Measurements from ENCODE around the gene RNPS1. TPM values are rescaled to one million over a fixed set of nuclear protein-coding genes. Genes with fewer than 3 reads are reported as not detected.

RNPS1 gene
- total RNA-seq, 4 donors from 2014 or later = 71.5 to 155 (median 122) TPM

DNA sequence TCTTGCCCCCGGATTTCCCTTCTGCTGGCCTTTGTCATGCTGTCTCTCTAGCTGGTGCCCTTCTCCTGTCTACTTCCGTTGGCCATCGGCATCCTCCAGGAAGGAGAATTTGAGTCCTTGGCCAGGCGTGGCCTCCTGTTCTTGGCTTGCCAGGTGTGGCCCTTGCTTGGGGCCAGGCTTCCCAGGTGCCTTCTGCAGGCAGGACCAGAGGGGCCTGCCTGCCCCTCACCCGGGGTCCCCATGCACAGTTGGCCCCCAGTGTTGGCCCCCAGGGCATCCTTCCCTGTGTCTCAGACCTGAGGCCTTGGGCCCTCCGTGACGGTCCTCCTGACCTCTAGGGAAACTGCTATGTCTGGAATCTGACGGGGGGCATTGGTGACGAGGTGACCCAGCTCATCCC, 60.1 kb downstream of the RNPS1 start:
- peaks cover 0 to 26% (median 6%) of the 10 kb centered on the region in 4 donors for H3K4me1 ChIP-seq
- H3K4me3 ChIP-seq = no peak overlapping the region
- no peak for DNase-seq
- H3K27ac ChIP-seq = no peak overlapping the region
- TF ChIP-seq, protein P1, sequence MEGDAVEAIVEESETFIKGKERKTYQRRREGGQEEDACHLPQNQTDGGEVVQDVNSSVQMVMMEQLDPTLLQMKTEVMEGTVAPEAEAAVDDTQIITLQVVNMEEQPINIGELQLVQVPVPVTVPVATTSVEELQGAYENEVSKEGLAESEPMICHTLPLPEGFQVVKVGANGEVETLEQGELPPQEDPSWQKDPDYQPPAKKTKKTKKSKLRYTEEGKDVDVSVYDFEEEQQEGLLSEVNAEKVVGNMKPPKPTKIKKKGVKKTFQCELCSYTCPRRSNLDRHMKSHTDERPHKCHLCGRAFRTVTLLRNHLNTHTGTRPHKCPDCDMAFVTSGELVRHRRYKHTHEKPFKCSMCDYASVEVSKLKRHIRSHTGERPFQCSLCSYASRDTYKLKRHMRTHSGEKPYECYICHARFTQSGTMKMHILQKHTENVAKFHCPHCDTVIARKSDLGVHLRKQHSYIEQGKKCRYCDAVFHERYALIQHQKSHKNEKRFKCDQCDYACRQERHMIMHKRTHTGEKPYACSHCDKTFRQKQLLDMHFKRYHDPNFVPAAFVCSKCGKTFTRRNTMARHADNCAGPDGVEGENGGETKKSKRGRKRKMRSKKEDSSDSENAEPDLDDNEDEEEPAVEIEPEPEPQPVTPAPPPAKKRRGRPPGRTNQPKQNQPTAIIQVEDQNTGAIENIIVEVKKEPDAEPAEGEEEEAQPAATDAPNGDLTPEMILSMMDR (IDR thresholded peaks at IDR 0.05) = no peak
- TF ChIP-seq POLR2A (IDR thresholded peaks at IDR 0.05) = no peak
- no peaks in the 10 kb centered on the region for H3K27me3 ChIP-seq
- peaks cover 0 to 36% (median 0%) of the 10 kb centered on the region in 3 donors for H3K36me3 ChIP-seq
- H3K9me3 ChIP-seq = no peaks in the 10 kb centered on the region

DNA sequence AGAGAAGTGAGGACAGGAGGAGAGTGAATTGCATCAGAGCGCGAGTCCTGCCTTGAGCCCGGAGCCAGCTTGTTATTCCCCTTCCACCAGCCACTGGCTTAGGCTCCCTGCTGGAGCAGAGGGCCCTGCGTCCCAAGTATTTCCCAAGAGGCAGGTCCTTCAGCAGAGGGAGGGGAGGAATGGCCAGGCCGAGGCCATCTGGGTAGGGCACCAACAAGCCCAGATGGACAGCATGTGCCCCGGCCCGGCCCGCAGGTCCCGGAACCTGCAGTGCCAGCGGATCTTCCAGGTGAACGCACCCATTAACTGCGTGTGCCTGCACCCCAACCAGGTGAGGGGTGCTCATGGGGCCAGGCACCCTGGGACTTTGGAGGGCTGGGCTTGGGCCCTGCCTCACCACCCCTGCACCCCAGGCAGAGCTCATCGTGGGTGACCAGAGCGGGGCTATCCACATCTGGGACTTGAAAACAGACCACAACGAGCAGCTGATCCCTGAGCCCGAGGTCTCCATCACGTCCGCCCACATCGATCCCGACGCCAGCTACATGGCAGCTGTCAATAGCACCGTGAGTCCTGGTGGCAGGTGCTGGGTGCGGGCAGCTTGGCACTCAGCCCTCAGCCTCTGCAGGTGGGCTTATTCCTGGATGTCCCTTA, 61.0 kb downstream of the RNPS1 start:
- TF ChIP-seq, protein P1 (IDR thresholded peaks at IDR 0.05) = no peak
- TF ChIP-seq POLR2A (IDR thresholded peaks at IDR 0.05) = no peak

DNA sequence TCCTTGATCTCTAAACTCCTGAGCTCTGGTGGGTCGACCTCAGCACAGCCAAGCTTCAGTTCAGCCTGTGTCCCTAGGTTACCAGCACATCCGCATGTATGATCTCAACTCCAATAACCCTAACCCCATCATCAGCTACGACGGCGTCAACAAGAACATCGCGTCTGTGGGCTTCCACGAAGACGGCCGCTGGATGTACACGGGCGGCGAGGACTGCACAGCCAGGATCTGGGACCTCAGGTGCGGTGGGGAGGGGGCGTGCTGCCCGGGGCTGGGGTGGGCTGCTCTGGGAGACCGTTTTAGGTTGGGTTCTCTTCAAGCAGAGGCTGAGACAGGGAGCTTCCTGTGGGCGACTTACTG, 61.5 kb downstream of the RNPS1 start:
- TF ChIP-seq POLR2A (IDR thresholded peaks at IDR 0.05) = no peak
- TF ChIP-seq, protein P1 (IDR thresholded peaks at IDR 0.05) = no peak
- H3K27ac ChIP-seq = peak overlapping the region in 2 of 4 donors; percentile 98 to 99
- no peaks in the 10 kb centered on the region for H3K27me3 ChIP-seq

More for the DNA sequence above, 61.0 kb downstream of the RNPS1 start:
- H3K4me3 ChIP-seq = no peak overlapping the region
- peaks cover 0 to 18% (median 6%) of the 10 kb centered on the region in 4 donors for H3K4me1 ChIP-seq
- H3K27me3 ChIP-seq = no peaks in the 10 kb centered on the region
- H3K9me3 ChIP-seq = no peaks in the 10 kb centered on the region
- H3K36me3 ChIP-seq = peaks cover 0 to 36% (median 0%) of the 10 kb centered on the region in 3 donors
- H3K27ac ChIP-seq = no peak overlapping the region
- no peak for DNase-seq

DNA sequence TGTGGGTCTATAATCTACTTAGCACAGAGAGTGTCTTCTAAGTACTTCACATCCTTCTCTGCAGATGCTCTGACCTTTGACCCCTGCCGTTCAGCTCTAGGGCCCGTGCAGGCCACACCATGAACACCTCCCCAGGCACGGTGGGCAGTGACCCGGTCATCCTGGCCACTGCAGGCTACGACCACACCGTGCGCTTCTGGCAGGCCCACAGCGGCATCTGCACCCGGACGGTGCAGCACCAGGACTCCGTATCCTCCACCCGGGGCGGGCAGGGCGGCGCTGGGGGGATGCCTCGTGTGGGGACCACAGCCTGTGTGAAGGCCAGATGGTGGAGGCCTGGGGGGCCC, 62.0 kb downstream of the RNPS1 start:
- Histone ChIP-seq H3K4me3 (peak overlapping the region; percentile 59 to 98 (median 82)), H3K9me3 (no peaks in the 10 kb centered on the region), H3K4me1 (peaks cover 0 to 18% (median 6%) of the 10 kb centered on the region in 4 donors), H3K27me3 (no peaks in the 10 kb centered on the region), H3K27ac (peak overlapping the region; percentile 84 to 99 (median 96)), H3K36me3 (peaks cover 0 to 36% (median 0%) of the 10 kb centered on the region in 3 donors)
- no peak for TF ChIP-seq POLR2A (IDR thresholded peaks at IDR 0.05)
- TF ChIP-seq, protein P1 (IDR thresholded peaks at IDR 0.05) = no peak
- DNase-seq = no peak

More for the DNA sequence above, 61.5 kb downstream of the RNPS1 start:
- Histone ChIP-seq H3K4me3 (peak overlapping the region; percentile 59 to 98 (median 82)), H3K36me3 (peaks cover 0 to 36% (median 0%) of the 10 kb centered on the region in 3 donors), H3K9me3 (no peaks in the 10 kb centered on the region), H3K4me1 (peaks cover 0 to 18% (median 6%) of the 10 kb centered on the region in 4 donors)
- DNase-seq = no peak

DNA sequence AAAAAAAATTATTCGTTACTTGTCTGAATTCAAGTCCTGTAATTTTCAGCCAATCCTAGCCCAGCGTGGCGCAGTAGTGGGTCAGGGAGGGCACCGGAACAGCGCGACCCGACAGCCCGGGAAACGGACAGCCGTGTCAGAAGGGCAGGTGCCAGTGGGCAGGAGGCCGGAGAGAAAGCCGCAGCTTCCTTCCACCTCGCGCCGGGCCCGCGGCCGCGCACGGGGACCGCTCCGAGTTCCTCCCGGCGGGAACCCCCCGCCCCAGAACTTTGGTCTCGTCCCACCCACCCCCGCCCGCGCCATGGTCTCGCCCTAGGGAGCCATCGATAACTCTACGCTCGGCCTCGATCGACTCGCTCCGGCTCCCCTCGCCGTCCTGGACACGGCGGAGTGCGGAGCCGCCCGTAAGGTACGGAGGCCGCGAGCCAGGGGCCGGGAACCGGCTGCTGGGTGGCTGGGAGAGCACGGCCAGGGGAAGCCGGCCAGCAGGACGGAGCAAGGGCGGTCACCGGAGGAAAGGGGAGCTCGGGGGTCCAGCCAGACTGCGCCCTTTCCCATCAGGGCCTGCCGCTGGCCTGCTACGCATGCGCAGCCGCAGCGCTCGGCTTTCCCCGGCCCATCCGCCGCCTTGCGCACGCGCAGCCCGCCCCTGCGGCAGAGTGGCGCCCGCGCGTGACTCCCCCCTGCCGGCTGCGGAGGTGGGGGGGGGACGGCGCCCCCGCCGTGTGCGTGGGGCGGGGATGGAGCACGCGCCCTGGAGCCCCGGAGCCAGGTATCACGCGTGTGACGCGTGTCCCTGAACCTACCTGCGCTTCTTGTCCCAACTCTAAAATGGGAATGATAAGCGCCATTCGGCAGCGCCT, 62.6 kb downstream of the RNPS1 start, which contains the start of gene MLST8:
TSS of gene MLST8 (plus strand) at position 351 of the 863 bp plus-strand sequence. CDS start 632 bp downstream, outside the sequence.
- peak; percentile 78 to 89 for TF ChIP-seq POLR2A (IDR thresholded peaks at IDR 0.05)
- TF ChIP-seq, protein P1 (IDR thresholded peaks at IDR 0.05) = peak in 4 of 6 experiments; percentile 20 to 35 (median 28)
- DNase-seq = peak; percentile 81 to 93 (median 92)
- H3K9me3 ChIP-seq = no peaks in the 10 kb centered on the region

More for the DNA sequence above, 62.6 kb downstream of the RNPS1 start, which contains the start of gene MLST8:
- peak within 1 kb of the TSS; percentile 84 to 99 (median 96) for H3K27ac ChIP-seq
- peaks cover 0 to 18% (median 6%) of the 10 kb centered on the region in 4 donors for H3K4me1 ChIP-seq
- no peaks in the 10 kb centered on the region for H3K27me3 ChIP-seq
- peak within 1 kb of the TSS; percentile 59 to 98 (median 82) for H3K4me3 ChIP-seq
- peaks cover 0 to 36% (median 0%) of the 10 kb centered on the region in 3 donors for H3K36me3 ChIP-seq
